ENCODE results near the gene CNTN5. TPM values are rescaled to one million over a fixed set of nuclear protein-coding genes. Genes with fewer than 3 reads are reported as not detected.

The CNTN5 gene
- total RNA-seq, 1 donor from 2014 or later = 3.2 TPM

GRCh38 chr11:99548264-99548663 lies 527.5 kb downstream of the CNTN5 start:
- DNase-seq (ENCODE audit: extremely low spot score, unreplicated experiment) = no peak
- H3K4me3 Mint-ChIP-seq = no peak overlapping the region
- H3K27ac Mint-ChIP-seq = no peak overlapping the region
- no peak for TF ChIP-seq CTCF (conservative IDR thresholded peaks at IDR 0.05)
- H3K36me3 Mint-ChIP-seq = no peaks in the 10 kb centered on the region
- no peaks in the 10 kb centered on the region for H3K4me1 Mint-ChIP-seq (ENCODE audit: unreplicated experiment)
- no peaks in the 10 kb centered on the region for H3K27me3 Mint-ChIP-seq
- no peaks in the 10 kb centered on the region for H3K9me3 Mint-ChIP-seq

GRCh38 chr11:99554232-99554903 lies 533.6 kb downstream of the CNTN5 start:
- H3K4me1 Mint-ChIP-seq (ENCODE audit: unreplicated experiment) = no peaks in the 10 kb centered on the region
- H3K27ac Mint-ChIP-seq = no peak overlapping the region
- no peak overlapping the region for H3K4me3 Mint-ChIP-seq
- no peaks in the 10 kb centered on the region for H3K9me3 Mint-ChIP-seq
- H3K27me3 Mint-ChIP-seq = no peaks in the 10 kb centered on the region
- no peaks in the 10 kb centered on the region for H3K36me3 Mint-ChIP-seq
- no peak for TF ChIP-seq CTCF (conservative IDR thresholded peaks at IDR 0.05)
- no peak for DNase-seq (ENCODE audit: extremely low spot score, unreplicated experiment)

- no peak for TF ChIP-seq CTCF (conservative IDR thresholded peaks at IDR 0.05)
- no peaks in the 10 kb centered on the region for H3K9me3 Mint-ChIP-seq
- H3K4me1 Mint-ChIP-seq (ENCODE audit: unreplicated experiment) = no peaks in the 10 kb centered on the region
- H3K27me3 Mint-ChIP-seq = no peaks in the 10 kb centered on the region
- no peak overlapping the region for H3K27ac Mint-ChIP-seq
- no peak for DNase-seq (ENCODE audit: extremely low spot score, unreplicated experiment)
- H3K4me3 Mint-ChIP-seq = no peak overlapping the region
- H3K36me3 Mint-ChIP-seq = no peaks in the 10 kb centered on the region
Observed at GRCh38 chr11:99555486-99555885, 534.7 kb downstream of the CNTN5 start.

GRCh38 chr11:99565333-99565732 lies 544.6 kb downstream of the CNTN5 start:
- Mint-ChIP-seq H3K27me3 (peaks cover 5% of the 10 kb centered on the region), H3K9me3 (no peaks in the 10 kb centered on the region), H3K27ac (no peak overlapping the region), H3K4me1 (ENCODE audit: unreplicated experiment) (no peaks in the 10 kb centered on the region), H3K4me3 (no peak overlapping the region), H3K36me3 (no peaks in the 10 kb centered on the region)
- TF ChIP-seq CTCF (conservative IDR thresholded peaks at IDR 0.05) = no peak
- DNase-seq (ENCODE audit: extremely low spot score, unreplicated experiment) = no peak

- Mint-ChIP-seq H3K9me3 (no peaks in the 10 kb centered on the region), H3K4me3 (no peak overlapping the region), H3K27ac (no peak overlapping the region), H3K4me1 (ENCODE audit: unreplicated experiment) (no peaks in the 10 kb centered on the region), H3K36me3 (no peaks in the 10 kb centered on the region), H3K27me3 (peaks cover 5% of the 10 kb centered on the region)
- no peak for TF ChIP-seq CTCF (conservative IDR thresholded peaks at IDR 0.05)
- no peak for DNase-seq (ENCODE audit: extremely low spot score, unreplicated experiment)
Observed at GRCh38 chr11:99567334-99567956, 546.7 kb downstream of the CNTN5 start.
